ENCODE measurements around the gene TMEM144.
A peak's percentile ranks its signal among the peaks of the same experiment; 100 is the strongest.
"Not testable (repeated sequence)": the region's sequence is repeated elsewhere in the genome, so short reads cannot be mapped to it uniquely, and the experiment has no call there.

The TMEM144 gene

GRCh38 chr4:158190718-158191117 is 19.6 kb upstream of the TMEM144 start:
- DNase-seq (ENCODE audit: low read depth, low spot score) = no peak

GRCh38 chr4:158192439-158193158 is 17.7 kb upstream of the TMEM144 start:
- no peak for DNase-seq (ENCODE audit: low read depth, low spot score)

GRCh38 chr4:158193171-158193749 is 17.0 kb upstream of the TMEM144 start:
- peak; percentile 26 for DNase-seq (ENCODE audit: low read depth, low spot score)

GRCh38 chr4:158195297-158195696 is 15.0 kb upstream of the TMEM144 start:
- no peak for DNase-seq (ENCODE audit: low read depth, low spot score)

- no peak for DNase-seq (ENCODE audit: low read depth, low spot score)
These were observed 13.0 kb upstream of the TMEM144 start for GRCh38 chr4:158197194-158197776.

- no peak for DNase-seq (ENCODE audit: low read depth, low spot score)
These were observed 10.1 kb upstream of the TMEM144 start for GRCh38 chr4:158200214-158200613.

- DNase-seq (ENCODE audit: low read depth, low spot score) = no peak
These were observed 9.0 kb upstream of the TMEM144 start for GRCh38 chr4:158201322-158201721.

- DNase-seq (ENCODE audit: low read depth, low spot score) = no peak
These were observed 8.4 kb upstream of the TMEM144 start for GRCh38 chr4:158201876-158202275.

GRCh38 chr4:158202481-158202880 is 7.8 kb upstream of the TMEM144 start:
- no peak for DNase-seq (ENCODE audit: low read depth, low spot score)

GRCh38 chr4:158203436-158203835 is 6.8 kb upstream of the TMEM144 start:
- DNase-seq (ENCODE audit: low read depth, low spot score) = no peak

- DNase-seq (ENCODE audit: low read depth, low spot score) = no peak
These were observed 6.4 kb upstream of the TMEM144 start for GRCh38 chr4:158203929-158204328.

- no peak for DNase-seq (ENCODE audit: low read depth, low spot score)
These were observed 1.2 kb upstream of the TMEM144 start for GRCh38 chr4:158208963-158209640.

- no peak for DNase-seq (ENCODE audit: low read depth, low spot score)
These were observed 936 bp downstream of the TMEM144 start for GRCh38 chr4:158211222-158211621.

- DNase-seq (ENCODE audit: low read depth, low spot score) = no peak
These were observed 3.2 kb downstream of the TMEM144 start for GRCh38 chr4:158213466-158213865.

GRCh38 chr4:158214856-158215255 is 4.6 kb downstream of the TMEM144 start:
- no peak for DNase-seq (ENCODE audit: low read depth, low spot score)

GRCh38 chr4:158217763-158218162 is 7.5 kb downstream of the TMEM144 start:
- DNase-seq (ENCODE audit: low read depth, low spot score) = no peak

GRCh38 chr4:158219623-158220022 is 9.3 kb downstream of the TMEM144 start:
- no peak for DNase-seq (ENCODE audit: low read depth, low spot score)

GRCh38 chr4:158224318-158224717 is 14.0 kb downstream of the TMEM144 start:
- not testable (repeated sequence) for DNase-seq (ENCODE audit: low read depth, low spot score)

GRCh38 chr4:158224999-158225398 is 14.7 kb downstream of the TMEM144 start:
- DNase-seq (ENCODE audit: low read depth, low spot score) = not testable (repeated sequence)

GRCh38 chr4:158227880-158228279 is 17.6 kb downstream of the TMEM144 start:
- not testable (repeated sequence) for DNase-seq (ENCODE audit: low read depth, low spot score)

GRCh38 chr4:158228399-158228798 is 18.1 kb downstream of the TMEM144 start:
- DNase-seq (ENCODE audit: low read depth, low spot score) = not testable (repeated sequence)

- no peak for DNase-seq (ENCODE audit: low read depth, low spot score)
These were observed 19.5 kb downstream of the TMEM144 start for GRCh38 chr4:158229768-158230167.
